ENCODE measurements around the gene ZNF729. TPM values are rescaled to one million over a fixed set of nuclear protein-coding genes. Genes with fewer than 3 reads are reported as not detected.

ZNF729 gene
- total RNA-seq, 1 donor = not detected

- DNase-seq (ENCODE audit: low read depth) = no peak
- no peak overlapping the region for H3K4me3 ChIP-seq (ENCODE audit: low read depth, low read length)
- no peak for TF ChIP-seq CTCF (IDR thresholded peaks at IDR 0.05; ENCODE audit: insufficient read depth, low read depth, low read length)
Measured at GRCh38 chr19:22326219-22326618, 40.0 kb downstream of the ZNF729 start.

- no peak for DNase-seq (ENCODE audit: low read depth)
- no peak for TF ChIP-seq CTCF (IDR thresholded peaks at IDR 0.05; ENCODE audit: insufficient read depth, low read depth, low read length)
- no peak overlapping the region for H3K4me3 ChIP-seq (ENCODE audit: low read depth, low read length)
Measured at GRCh38 chr19:22327321-22327720, 41.1 kb downstream of the ZNF729 start.

GRCh38 chr19:22331521-22331920 is 45.3 kb downstream of the ZNF729 start:
- TF ChIP-seq CTCF (IDR thresholded peaks at IDR 0.05; ENCODE audit: insufficient read depth, low read depth, low read length) = no peak
- no peak for DNase-seq (ENCODE audit: low read depth)

GRCh38 chr19:22332924-22333323 is 46.7 kb downstream of the ZNF729 start:
- DNase-seq (ENCODE audit: low read depth) = no peak
- no peak for TF ChIP-seq CTCF (IDR thresholded peaks at IDR 0.05; ENCODE audit: insufficient read depth, low read depth, low read length)
- H3K4me3 ChIP-seq (ENCODE audit: low read depth, low read length) = no peak overlapping the region

More at GRCh38 chr19:22331521-22331920, 45.3 kb downstream of the ZNF729 start:
- H3K4me3 ChIP-seq (ENCODE audit: low read depth, low read length) = no peak overlapping the region

GRCh38 chr19:22335716-22336115 is 49.5 kb downstream of the ZNF729 start:
- no peak for DNase-seq (ENCODE audit: low read depth)
- no peak overlapping the region for H3K4me3 ChIP-seq (ENCODE audit: low read depth, low read length)
- TF ChIP-seq CTCF (IDR thresholded peaks at IDR 0.05; ENCODE audit: insufficient read depth, low read depth, low read length) = no peak

GRCh38 chr19:22354665-22355064 is 68.4 kb downstream of the ZNF729 start:
- H3K4me3 ChIP-seq (ENCODE audit: low read depth, low read length) = no peak overlapping the region
- DNase-seq (ENCODE audit: low read depth) = no peak
- TF ChIP-seq CTCF (IDR thresholded peaks at IDR 0.05; ENCODE audit: insufficient read depth, low read depth, low read length) = no peak

Small RNA genes within 50 kb of the gene (small RNA-seq; reads per million reads assigned to genes)
- gene AC011494.1 = not detected

Other genes with a start within 250 kb of the ZNF729 start
- 0.32 and 0.43 TPM in 2 replicates for gene ZNF257, start 234.0 kb upstream of the ZNF729 start, total RNA-seq
- gene ZNF676, start 89.5 kb upstream of the ZNF729 start, total RNA-seq = not detected in 2 replicates
- gene ZNF98, start 135.9 kb downstream of the ZNF729 start, total RNA-seq = not detected in 2 replicates